Middle frontal gyrus (tissue), 1 donor: ENCODE measurements around the gene GTPBP1.
A peak's percentile ranks its signal among the peaks of the same experiment; 100 is the strongest.

ENCODE experiments used
- DNase-seq: peaks from one replicate; pipeline ENCODE4 v3.0.0-alpha.2; 2015; ENCODE audit warnings: low spot score; ENCODE audit errors: extremely low spot score

GTPBP1 gene

DNA sequence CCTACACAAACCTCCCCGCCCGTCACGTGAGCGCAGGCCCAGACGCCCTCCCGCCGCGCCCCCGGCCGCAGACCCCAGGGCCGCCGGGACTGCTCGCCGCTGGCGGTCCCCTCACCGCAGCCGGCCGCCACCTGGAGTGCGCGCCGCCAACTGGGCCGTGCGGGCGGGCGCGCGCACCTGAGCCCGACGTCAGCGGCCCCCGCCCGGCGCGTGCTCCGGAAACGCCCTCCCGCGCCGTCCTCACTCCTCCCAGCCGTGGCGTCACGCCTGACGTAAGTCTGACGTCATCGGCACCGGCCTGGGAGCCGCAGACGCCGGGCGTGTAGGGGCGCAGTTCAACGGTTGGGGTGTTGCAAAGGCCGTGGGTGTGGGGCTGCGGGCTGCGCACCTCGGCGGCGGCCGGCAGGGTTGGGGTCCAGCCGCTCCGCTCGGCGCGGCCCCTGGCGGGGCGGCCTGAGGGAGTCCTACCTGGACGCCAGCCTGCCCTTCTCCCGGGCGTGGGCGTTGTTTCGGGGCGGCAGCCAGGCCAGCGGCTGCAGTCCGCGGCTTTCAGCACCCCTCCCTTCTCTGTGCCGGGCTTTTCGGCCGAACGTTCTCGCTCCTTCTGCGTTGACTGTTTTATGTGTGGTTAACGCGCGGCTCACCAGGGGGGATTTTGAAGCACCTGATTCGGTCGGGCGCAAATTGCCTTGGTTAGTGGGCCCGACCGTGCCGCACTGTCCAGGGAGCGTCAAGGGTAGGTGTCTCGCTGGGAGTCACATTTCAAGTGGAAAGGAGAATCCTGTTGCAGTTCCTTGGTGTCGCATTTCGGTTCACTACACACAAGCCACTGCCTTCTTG lies 4.7 kb upstream of the GTPBP1 start, which contains the start of gene JOSD1:
TSS of gene JOSD1 (minus strand) at position 155 of the 840 bp plus-strand sequence. CDS start 956 bp downstream, outside the sequence.
- peak; percentile 91 for DNase-seq

DNA sequence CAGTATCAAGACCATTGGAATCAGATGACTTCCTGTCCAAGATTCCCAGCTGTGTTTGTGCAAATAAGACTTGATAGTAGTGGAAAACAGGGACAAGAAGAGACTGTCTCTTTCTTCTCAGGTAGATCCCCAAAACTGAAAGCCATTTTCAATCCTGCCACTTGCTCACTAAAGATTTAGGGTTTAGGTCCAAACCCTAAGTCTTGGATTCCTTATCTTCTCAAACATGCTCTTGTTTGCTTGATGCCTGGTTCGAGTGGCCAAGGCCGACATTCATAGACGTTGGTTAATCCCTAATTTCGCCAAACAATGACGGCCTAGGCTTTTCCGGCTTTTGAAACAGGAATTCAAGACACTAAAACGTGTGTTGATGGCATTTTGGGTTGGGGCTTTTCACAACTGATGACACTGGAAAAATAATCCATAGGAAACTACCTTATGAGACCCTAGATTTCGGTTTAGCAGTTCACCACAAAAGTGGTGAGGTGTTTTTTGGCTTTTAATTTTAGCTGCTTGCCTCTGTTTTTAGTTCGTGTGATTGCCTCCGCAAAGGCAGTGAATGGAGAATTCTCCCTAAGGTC lies 1.0 kb upstream of the GTPBP1 start:
- no peak for DNase-seq

DNA sequence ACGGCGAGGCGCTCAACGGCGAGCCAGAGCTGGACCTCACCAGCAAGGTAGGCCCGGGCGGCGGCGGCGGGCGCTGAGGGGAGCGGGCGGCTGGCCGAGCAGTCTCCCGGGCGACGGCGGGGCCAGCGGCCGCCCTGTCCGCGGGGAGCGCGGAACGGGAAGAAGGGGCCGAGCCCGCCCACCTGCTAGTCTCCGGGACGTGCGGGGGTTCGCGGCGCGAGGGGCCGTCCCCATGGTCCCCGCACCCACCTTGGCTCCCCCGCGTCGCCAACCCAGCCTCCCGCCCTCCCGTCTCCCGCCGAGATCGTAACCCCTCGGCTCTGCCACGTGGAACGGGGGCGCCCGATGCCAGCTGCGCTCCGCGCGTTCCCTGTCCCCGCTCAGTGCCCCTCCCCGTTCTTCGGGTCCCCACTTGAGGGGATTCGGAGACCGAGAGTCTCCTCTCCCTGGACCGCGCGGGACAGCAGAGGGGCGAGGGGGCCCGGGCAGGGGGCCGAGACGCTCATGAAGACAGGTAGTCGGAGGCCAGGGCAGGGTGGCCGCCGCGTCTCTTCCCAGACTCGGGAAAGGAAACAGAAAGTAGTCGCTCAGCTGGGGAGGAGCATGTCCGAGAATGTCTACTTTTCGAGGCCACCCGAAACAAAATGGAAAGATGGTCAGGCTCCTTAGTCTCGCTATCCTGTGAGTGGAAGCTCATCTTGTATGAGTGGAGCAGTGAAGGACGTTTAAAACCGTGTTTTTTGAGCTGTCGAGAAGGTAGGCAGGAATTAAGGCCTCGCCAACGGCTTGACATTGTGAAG lies 557 bp downstream of the GTPBP1 start:
- no peak for DNase-seq

DNA sequence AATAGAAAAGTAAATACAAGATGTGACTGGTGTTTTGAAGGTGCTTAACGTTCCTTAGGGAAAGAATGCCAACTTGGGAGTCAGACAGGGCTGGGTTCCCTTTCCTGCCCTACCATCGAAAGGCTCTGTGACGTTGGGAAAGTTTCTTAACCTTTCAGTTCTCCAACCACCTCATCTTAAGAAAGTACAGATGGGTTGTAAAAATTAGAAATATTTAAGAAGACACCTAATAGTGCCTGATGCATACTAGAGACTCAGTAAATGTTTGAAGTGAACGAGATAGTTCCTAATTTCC lies 1.1 kb downstream of the GTPBP1 start:
- no peak for DNase-seq

DNA sequence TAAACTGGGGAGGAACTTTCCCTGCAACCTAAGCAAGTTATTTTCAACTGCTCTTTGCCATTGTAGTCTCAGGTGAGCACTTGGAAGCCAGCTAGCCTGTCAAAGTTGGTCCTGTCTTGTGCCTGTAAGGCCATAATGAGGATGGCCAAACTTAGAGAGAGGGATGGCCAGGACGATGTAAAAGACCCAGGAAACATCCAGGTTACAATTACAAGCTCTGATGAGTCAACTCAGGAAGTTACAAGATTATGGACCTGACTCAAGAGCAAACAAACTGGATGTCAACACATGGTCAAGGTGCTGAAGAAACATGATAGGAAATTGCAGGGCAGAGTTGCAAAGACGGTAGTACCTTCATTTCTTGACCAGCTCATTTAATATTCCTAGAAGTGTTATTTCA lies 1.6 kb downstream of the GTPBP1 start:
- no peak for DNase-seq

DNA sequence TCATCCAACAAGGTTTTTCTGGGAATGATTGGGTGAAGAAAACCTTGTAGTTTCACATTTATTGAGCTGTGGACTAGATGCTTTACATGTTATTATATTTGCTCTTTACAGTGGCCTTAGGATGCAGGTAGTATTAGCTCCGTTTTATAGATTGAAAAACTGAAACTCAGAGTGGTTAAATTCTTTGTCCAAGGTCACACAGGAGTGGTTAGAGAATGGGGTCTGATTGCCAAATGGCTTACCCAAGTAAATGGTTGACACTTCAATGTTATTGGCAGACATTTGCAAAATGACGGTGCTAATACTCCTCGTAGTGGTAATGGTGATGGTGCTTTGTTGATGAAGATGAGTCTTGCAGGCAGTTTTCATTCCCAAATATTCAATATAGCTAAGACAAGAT lies 2.2 kb downstream of the GTPBP1 start:
- no peak for DNase-seq

DNA sequence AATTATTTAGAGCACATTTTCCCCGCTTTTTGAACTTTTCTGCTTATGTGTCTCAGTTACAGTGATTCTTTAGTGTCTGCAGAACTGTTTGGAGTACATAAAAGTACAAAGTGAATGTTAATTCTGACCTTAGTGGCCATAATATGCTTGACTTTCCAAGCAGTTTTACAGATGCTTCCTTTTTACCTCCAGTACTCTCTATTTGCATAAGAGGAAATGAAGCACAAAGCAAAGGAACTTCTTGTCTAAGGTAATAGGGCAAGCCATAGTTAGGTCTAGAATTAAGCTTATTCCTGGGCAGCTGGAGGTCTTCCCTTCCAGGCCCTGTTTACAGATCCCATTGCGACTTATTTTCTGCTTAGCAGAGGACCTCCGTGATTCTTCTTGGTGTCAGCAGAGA lies 3.6 kb downstream of the GTPBP1 start:
- no peak for DNase-seq

DNA sequence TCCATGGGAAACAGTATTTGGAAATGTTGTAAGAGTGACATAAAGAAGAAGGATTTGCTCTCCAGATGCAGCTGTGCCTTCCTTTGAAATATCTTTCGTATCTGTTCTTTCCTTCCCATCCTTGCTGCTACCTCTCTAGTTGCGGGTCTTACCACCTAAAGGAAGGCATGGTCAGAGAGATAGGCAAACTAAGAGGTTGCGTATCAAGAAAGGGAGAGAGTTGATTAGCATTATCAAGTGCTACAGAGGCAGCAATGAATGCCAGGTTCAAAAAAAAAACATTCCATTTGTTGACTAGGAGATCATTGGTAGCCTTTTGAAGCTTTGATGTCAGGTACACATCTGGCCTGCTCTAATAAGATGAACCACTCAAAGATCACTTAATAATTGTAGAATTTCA lies 4.6 kb downstream of the GTPBP1 start:
- no peak for DNase-seq

DNA sequence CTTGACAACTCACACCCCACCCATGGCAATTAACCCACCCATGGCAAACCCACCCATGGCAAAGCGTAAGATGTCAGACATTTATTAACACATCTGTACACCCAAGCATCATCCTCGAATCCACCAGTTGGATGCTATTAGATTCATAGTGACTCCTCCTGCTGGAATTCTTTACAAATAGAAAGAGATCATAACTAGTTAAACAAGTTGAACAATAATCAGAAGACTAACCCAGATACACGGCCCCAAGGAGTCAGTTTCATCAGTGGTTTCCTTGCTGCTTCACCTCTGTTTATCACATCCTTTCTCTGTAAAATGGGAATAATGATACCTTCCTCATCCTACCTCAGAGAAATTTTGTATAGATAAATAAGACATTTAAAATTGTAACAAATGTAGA lies 5.1 kb downstream of the GTPBP1 start:
- no peak for DNase-seq

DNA sequence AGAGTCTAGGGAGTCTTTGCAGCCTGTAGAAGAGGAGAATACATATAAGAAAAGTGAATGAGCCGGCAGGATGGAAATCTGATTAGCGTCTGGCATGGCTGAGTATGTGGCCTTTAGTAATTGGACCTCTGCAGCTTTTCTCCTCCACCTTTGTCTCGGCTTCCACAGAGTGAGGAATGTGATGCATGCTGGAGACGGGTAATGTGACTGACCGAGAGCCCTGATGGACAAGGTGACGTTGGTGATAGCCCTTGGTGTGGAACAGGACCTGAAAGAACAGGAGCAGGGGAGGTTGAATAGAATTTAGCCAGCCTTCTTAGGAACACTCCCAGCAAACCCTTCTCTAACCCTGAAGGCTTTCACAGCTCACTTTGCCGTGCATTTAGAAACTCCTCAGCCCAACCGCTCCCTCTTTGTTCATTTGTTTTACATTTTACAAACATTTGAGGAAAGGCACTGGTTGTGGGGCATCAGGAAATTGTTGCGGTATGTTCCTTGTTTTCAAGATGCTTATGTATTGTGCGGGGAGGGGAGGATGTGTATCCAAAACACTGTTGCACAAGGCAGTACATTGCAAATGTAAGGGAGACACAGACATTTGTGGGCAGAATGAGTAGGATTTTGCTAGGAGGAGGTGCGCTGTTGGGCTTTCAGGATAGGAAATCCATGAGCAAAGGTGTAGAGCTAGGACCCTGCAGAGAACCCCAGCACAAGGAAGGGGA lies 6.9 kb downstream of the GTPBP1 start:
- no peak for DNase-seq

DNA sequence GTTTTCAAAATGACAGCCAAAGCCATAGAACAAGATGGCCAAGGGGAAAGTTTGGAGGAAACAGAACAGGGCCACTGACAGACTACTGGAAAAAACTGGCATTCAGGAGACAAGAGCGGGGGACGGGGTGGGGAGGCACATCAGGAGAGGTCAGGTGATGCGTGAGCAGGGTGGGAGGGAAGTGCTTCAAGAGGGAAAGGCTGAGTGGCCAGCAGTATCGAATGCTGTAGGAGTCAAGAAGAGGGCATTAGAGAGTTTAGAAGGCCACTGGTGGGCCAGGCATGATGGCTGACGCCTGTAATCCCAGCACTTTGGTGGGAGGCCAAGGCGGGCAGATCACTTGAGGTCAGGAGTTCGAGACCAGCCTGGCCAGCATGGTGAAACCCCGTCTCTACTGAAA lies 8.2 kb downstream of the GTPBP1 start:
- DNase-seq: no peak

DNA sequence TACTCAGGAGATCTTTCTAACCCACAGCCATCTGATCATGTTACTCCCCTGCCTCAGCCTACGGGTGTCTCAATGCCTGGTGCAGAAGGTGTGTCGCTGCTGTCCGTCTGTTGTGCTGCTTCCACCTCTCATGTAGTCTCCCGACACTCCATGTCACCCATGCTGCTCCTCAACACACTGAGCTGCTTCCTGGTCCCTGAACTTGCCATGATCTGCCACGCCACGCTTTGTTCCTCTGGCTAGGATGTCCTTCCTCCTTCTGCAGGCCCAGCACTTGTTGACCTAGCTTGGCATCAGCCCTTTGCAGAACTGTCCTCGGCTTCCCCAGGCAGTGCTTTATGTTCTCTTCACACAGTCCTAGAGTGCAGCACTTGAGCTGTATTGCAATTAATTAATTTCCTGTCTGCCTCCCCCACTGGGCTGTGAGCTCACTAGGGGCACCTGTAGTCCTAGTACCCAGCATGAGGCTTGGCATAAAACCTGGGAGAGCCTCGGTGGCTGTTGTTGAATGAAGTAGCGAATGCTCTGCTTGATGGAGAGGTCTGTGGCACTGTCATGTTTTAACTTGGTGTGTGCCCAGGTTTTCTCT lies 9.5 kb downstream of the GTPBP1 start:
- DNase-seq: no peak

DNA sequence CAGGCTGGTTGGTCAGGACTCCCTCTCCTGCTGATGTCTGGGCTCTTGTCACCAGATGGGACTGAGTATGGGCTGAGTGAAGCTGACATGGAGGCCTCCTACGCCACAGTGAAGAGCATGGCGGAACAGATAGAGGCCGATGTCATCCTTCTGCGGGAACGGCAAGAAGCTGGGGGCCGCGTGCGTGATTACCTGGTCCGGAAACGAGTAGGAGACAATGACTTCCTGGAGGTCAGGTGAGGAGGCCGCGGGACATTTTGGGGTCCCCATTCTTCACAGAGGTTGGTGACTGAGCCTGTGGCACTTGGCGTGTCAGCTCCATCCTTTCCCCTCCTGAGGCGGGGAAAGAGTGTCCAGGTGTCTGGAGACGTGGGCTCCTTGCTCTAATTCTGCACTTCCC lies 10.1 kb downstream of the GTPBP1 start:
- DNase-seq: no peak

DNA sequence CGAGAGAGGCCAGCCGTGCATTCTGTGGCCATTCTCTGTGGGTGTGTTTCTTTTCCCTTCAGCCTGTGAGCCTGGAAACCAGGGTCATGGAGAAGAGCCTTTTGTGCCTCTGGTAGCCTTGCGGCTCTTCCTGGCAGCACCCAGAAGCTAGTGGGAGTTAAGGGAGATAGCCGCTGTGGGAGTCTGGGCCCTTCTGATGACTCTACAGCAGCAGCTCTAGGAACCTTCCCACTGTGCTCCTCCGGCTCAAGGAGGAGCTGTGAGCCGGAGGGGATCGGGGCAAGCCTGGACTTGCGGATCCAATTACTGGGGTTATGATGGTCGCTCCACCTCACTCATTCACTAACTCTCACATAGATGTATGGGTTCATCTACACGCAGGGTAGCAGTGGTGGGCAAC lies 10.5 kb downstream of the GTPBP1 start:
- no peak for DNase-seq

DNA sequence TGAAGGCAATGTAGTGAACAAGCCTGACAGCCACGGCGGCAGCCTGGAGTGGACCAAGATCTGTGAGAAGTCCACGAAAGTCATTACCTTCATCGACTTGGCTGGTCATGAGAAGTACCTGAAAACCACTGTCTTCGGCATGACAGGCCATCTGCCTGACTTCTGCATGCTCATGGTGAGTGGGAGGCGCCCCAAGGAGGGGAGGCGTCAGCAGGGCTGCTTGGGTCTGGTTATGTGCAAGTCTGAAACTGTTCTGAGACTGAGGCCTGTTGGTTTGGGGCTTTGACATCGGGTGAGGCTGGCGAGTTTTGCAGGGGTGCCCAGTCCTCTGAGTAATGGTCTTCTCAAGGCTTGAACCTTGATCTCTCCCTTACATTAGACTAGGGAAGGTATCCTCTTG lies 11.1 kb downstream of the GTPBP1 start:
- no peak for DNase-seq

DNA sequence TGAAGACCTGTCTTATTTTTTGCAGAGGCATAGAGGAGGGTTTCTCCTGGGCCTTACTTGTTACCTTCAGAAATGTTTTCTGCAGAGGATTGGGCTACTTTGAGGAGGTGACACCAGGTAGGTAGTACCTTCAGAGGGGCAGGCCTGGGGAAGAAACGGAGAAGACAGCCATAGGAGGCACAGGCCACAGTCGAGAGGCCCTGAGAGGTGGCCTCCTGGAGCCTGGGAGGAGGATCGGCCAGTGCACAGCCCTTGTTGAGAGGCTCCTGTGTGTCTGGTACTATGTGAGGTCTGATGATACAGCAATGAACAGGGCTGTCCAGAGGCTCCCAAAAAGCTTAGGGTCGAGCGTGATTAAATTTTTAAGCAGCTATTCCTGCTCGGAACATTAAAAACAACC lies 11.5 kb downstream of the GTPBP1 start:
- DNase-seq: no peak

DNA sequence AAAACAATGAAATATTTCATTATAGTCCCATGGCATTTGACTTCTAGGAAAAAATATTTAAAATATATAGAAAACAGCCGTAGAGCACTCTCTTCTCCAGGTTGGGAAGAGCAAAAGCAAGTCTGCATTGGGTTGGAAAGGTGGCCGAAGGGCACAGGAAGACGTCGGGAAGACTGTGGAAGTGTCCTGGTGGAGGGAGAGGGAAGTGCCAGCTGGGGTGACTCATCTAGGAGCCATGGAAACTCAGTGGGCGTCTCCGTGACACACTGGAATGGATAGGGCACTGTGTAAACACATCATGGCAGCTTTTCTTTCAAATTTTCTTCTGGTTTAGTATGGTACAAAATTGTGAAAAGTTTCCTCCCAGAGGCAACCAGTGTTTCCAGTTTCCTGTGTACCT lies 12.7 kb downstream of the GTPBP1 start:
- DNase-seq: no peak

DNA sequence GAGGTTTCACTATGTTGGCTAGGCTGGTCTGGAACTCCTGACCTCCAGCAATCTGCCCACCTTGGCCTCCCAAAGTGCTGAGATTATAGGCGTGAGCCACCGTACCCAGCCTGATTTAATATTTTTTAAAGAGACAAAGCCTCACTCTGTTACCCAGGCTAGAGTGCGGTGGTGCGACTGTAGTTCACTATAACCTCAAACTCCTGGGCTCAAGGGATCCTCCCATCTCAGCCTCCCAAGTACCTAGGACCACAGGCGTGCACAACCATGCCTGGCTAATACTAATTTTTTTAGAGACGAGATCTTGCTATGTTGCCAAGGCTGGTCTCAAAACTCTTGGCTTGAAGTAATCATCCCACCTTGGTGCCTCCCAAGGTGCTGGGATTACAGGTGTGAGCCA lies 13.5 kb downstream of the GTPBP1 start:
- DNase-seq: no peak

DNA sequence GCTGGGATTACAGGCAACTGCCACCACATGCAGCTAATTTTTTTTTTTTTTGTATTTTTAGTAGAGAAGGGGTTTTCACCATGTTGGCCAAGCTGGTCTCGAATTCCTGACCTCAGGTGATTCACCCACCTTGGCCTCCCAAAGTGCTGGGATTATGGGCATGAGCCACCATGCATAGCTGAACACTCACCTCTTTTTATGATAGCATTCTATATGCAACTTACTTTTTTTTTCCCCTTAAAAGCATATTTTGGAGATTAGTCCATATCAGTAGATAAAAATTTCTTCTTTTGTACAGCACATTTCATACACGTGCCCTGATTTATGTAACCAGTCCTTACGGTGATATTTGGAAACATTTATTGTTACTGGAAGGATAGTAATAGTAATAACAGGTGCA lies 14.6 kb downstream of the GTPBP1 start:
- DNase-seq: no peak

DNA sequence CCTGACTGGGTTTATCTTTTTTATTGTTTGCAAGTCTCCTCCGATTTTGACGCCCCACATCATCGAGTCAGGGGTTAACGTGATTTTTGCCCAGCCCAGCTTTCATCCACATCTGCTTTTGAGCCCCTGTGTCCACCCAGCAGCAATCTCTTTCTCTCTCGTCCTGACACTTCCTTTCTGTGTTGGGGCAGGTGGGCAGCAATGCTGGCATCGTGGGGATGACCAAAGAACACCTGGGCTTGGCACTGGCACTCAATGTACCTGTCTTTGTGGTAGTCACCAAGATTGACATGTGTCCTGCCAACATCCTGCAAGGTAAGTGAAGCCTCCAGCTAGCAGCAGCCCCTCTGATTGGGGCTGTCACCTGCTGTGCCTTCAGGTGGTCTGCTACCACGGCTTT lies 15.8 kb downstream of the GTPBP1 start:
- DNase-seq: no peak

DNA sequence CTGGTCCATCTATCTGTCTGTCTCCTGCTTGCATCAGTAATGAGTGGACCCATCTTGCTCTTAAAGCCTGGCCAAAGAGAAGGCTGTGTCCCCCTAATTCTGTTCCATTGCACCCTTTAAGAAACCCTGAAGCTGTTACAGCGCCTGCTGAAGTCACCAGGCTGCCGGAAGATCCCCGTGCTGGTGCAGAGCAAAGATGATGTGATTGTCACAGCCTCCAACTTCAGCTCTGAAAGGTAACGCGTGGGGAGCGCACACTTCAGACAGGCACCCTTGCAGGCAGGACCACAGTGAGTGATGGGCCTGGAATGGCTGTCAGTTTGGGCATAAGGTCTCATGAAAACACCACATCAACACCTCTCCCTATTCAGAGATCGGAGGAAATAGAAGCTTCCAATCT lies 18.4 kb downstream of the GTPBP1 start:
- no peak for DNase-seq
